Measurements from ENCODE around the gene ADGRD1.

The ADGRD1 gene

DNA sequence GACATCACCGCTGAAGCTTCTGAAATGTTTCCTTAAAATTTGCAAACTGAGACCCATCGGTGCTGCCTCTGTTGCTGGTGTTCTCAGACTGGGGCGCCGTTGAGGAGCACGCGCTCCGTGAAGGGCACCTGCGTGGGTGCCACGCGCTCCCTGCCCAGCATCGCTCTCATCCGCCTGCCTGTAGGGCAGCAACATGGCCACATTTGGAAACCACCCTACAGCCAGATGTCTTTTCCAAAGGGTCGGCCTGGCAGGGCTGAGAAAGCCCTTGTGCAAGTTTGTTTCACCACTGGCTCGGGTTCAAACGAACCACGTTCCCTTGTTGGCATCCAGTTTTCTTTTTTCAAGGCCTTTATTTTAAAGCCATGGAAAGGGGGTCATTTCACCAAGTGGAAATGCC, 13.9 kb downstream of the ADGRD1 start:
- no peak for DNase-seq

DNA sequence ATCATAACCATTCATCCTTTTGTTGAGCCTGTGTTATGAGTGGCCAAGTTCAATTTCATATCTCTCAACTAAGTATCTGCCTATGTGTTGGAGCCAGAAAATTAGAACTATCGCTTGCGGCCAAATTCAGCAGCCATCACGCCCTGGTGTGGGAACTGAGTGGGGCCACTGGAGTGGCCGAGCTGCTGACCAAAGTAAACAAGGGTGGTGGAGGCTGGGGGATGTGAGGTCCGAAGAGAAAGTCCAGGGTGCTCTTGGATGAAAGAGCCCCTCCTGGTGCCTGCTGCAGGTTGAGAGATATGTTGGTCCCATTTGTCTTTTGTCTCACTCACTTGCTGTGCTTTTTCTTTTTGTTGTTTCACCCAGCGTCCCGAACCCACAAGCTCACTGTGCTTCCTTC, 14.9 kb downstream of the ADGRD1 start:
- DNase-seq: no peak

DNA sequence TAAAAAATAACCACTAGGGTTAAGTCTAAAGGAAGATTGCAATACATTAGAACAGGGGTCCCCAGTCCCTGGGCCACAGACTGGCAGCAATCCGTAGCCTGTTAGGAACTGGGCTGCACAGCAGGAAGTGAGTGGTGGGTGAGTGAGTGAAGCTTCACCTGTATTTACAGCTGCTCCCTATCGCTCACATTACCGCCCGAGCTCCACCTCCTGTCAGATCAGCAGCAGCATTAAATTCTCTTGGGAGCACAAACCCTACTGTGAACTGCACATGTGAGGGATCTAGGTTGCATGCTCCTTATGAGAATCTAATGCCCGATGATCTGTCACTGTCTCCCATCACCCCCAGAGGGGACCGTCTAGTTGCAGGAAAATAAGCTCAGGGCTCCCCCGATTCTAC, 15.5 kb downstream of the ADGRD1 start:
- no peak for DNase-seq

DNA sequence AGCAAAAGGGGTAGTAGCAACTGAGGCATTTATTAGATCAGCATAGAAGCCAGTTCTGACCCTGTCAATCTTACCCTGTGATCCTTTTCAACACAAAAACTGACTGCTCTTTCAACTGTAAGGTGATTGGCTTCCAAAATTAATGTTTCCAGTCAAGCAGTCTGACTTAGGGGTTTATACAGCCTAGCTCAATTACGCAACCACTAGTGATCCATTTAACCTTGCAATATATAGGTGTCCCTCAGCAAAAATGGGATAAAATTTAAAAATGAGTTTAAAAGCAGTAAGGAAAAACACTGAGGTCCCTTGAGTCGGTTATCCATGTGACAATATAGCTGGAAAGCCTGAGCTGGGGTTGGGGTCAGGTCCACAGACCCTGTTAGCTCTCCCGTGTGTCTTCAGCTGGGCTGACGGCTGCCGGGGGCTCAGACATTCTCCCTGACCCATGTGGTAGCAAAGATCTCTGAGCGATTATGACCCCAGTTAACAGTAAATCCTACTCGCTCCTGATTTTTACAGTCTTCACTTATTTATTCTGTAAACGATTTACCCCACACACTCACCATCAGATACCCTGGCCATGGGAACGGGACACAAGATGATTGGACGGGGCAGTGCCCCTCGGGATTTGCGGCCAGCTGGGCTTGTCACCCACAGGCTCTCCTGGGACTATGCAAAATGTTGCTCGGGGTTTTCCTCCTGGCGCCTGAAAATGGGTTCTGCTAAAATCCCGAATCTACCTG, 16.6 kb downstream of the ADGRD1 start:
- no peak for DNase-seq

DNA sequence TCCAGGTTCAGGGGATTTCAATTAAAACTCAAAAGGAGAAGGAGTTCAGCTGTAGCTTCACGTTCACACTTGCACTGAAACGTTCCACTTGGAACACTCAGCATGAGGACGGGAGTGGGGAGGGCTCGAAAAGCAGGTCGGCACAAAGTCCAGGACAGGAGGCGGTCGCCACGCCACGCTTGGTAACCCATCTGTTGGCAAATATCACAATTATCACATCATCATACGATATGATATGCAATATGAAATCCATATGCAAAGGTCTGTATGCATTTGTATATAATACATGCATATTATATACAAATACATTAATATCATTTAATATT, 17.2 kb downstream of the ADGRD1 start:
- DNase-seq: no peak

DNA sequence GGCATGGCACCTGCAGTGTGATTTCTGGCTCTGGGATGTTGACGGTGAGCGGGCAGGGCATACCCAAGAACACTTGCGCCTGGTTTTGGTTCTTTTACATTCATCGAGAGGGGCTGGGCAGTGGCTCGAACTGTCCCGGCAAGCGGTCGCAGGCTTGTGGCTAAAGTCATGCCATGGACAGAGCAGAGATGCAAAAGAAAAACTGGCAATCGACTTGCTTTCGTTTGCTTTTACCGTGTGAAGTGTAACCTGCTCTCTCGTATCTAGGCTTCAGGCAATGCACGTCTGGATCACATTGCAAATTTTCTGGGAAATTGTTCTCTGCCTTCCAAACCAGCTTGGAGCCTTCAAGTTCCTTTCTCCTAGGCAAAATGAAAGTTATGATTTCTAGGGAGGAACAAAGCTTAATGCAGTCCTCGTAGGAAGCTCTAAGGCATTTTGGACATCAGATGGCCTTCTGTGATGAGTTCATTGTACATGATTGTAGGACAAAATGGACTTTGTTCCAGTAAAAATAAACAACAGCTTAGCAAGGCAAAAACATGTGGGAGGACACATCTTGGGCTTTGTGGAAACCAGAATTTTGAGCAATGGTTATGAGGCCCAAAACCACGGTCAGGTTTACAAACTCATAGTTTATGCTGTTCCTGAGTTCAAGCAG, 18.3 kb downstream of the ADGRD1 start:
- DNase-seq: no peak

DNA sequence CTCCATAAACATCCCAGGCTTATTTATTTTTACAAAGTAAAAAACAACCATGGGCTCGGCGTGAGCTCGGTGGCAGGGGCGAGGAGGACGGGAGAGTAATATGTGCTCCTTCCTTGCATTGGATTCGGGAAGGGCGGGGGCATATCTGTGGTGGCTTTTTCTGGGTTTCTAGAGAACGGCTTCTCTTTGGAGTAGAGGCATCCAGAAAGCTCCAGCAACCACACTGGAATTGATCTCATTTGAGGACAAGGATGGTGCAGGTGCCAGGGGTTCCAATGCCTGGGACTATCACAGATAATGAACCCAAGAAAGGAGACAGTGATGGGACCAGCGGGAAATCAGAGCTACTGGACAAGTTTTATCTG, 18.9 kb downstream of the ADGRD1 start:
- no peak for DNase-seq

DNA sequence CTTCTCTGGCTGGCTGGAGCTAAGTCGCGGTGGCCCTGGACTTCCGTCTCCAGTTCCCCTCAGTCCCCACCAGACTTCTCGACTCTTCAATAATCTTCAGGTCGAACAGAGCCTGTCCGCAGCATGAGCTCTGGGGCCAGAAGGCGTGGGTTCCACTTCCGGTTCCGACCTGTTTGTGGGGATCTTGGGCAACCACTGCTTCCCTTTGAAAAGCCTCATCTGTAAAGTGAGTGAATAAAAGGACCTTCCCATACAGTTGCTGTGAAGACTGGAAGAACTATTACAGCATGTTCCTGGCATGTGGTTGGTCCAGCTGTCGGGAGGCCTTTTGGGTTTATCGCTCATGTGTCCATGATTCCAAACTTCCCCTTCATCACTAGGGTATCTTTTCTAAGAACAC, 19.4 kb downstream of the ADGRD1 start:
- no peak for DNase-seq

DNA sequence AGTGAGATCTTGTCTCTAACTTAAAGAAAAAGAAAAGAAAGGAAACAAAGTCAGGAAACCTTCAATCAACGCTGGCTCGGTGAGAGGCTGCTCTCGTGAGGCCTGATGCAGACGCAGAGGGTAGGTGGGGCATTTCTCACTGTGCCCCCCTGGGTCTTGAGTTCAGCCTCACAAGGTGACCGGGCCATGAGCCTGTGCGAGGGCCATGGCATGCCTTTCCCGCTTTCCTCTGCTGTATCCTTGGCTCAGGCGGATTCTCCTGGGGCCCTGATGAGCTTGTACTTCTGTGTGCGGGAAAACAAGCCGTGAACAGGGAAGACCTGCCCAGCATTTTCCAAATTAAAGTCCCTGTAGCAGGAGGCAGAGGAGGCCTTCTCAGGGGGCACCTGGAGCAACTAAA, 20.2 kb downstream of the ADGRD1 start:
- no peak for DNase-seq

DNA sequence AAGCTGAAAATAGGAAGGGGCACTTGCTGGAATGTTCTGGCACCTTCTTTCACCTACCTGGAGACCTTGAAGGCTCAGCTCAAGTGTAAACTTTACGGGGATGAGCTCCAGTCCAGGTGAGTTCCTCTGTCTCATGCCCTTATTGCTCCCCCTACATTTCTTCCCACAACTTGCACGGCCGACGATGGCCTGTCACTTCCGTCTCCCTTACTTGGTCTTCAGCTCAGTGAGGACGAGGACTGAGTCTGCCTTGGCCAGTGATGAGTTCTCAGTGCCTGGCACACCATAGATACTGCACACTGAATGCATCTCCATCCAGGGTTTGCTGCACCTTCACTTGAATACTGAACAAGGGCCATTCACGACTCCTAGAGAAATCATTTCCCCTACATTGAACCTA, 21.4 kb downstream of the ADGRD1 start:
- DNase-seq: no peak

DNA sequence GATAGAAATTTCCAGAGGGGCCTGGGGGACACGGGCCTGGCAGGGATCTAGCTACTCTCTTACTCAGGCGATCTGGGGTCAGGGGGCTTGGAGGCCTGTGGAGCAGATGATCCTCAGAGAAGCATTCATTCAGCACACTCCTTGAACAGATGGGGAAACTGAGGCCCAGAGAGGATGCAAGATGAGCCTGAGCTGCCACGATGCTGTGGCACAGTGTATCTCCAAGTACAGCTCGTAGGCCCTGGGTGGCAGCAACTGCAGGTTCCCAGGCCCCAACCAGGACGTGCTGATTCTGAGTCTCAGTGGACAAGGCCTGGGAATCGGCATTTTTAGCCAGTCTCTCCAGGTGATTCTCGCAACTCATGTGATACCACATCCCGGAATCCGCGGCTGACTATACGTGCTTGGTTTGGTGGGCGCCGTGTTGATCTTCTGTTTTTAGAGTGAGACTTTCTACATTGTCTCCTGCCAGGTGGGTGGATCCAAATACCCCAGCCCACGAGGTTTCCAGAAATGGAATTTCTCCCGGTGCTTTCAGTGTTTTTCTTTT, 22.5 kb downstream of the ADGRD1 start:
- DNase-seq: no peak

DNA sequence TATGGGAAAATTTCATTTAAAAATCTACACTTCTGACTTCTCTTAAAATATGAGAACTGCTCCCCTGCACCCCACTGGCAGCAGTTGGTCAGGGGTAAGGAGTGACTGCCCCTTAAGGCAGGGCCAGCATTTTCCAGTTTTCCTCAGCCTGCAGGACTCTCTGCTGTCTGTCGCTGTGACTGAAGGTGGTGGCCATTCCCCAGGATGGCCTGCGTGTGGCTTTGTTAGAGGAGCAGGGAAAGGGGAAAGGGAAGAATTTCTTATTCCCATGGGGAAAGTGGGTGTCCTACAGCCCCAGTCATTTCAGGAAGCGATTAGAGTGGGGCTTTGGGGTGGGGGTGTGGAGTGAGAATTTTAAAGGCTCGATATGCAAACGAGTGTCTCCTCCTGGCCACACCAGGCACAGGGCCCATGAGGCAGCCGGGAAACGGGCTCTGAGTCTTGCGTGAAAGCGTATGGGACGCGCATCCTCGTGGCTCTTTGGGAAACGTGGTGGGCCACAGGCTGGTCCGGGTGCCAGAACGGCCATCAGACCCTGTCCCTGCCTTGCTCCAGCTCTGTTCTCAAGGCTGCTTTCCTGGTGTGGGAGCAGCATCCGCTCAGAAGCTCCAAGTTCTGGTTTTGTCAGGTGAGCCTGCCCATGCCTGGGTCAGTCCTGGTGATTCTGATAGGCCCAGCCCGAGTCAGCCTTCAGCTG, 23.5 kb downstream of the ADGRD1 start:
- DNase-seq: no peak

DNA sequence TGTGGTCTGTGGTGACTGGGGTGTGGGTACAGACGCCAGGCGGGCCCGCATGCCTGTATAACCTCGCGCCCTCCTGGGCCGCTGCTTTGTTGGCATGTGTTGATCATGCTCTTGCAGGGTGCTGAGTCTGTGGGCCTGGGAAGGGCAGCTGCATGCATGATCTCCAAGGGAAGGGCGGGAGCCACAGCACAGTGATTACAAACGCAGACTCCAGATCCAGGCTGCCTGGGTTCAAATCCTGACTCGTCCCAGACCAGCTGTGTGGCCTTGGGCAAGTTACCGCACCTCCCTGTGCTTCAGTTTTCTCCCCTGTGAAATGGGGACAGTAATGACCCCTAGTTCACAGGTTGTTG, 24.0 kb downstream of the ADGRD1 start:
- no peak for DNase-seq

DNA sequence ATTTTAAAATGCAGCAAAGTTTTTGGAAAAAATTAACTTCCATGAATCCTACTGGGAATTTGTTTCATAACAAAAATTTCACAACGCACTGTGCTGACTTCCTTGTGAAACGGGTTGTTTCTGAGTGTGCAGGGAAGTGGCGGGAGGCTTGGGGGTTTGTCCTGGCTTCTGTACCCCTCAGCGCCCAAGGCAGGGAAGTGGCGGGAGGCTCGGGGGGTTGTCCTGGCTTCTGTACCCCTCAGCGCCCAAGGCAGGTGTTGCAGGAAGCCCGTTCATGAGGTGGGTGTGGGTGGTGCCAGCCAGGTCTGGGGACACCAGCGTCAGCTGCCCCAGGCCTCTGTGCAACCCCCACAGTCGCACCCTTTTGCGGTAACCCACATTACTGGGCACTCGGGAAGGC, 25.1 kb downstream of the ADGRD1 start:
- no peak for DNase-seq

DNA sequence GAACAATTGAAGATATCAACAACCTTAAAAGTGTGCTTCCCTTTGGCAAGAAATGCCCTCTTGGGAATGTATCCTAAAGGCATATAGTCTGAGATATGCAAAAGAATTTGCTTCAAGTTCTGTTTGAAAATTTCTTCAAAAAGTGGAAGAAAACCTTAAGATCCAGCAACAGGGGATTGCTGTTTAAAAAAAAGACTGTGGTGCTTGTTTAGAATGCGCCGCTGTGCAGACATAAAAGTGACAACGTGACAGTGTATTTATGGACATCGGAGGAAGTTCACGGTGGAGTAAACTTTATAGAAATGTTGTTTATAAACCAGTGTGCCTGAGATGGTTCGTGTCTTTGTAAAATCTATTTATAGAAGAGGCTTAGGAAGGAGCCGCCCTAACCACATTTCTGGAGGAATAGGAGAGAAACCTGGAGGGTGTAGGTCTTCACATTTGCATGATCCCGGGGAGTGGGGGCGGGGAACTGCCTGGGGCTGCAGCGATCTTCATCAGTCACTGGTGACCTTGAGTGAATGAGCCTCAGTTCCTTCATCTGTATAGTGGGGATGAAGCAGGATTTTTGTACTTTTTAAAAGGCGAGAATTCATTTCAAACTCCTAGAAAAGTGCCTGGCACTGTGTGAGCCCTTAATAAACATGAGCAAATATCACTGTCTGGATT, 27.5 kb downstream of the ADGRD1 start:
- DNase-seq: no peak

DNA sequence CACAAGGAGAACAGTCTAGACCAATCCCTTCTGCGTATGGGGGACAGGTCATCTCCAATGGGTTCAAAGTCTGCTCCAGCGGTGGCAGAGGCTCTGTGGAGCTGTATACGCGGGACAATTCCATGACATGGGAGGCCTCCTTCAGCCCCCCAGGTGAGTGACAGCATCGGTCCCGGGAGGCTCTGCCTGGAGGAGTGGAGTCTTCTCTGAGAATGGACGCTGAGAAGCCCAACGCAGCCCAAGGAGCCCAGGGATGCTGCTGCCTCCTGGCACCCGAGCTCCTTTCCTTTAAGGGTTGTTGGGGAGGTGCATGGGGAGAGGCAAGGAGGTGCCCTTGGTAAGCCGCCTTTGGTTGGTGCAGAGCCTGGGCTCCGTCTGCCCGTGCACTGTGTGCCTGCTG, 28.2 kb downstream of the ADGRD1 start:
- DNase-seq: no peak

DNA sequence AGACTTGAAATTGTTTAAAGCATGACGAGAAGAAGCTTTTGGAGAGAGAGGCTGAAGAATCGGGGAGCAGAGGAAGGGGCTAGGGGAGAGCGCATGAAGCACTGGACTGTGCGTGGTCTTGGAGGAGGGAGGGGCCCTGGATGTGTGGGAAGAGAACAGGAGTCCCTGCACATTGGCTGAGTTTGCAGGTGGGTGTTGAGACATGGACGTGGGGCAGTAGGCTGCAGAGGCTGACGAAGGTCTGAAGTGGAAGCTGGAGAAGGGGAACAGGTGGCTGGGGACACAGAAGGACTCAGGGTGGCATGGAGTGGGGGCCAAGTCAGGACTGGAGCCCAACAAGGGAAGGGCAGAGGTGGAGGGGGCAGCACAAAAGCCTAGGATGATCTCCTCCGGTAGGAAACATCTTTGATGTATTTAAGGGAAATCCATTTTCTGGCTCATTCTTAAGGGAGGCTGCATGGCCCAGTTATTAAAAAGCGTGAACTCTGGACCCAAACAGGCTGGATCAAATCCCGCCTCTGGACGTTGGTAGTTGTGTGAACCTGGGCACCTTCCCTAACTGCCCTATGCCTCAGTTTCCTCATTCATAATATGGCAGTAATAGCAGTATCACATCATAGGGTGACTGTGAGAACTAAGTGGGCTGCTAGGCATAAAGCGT, 29.0 kb downstream of the ADGRD1 start:
- no peak for DNase-seq

DNA sequence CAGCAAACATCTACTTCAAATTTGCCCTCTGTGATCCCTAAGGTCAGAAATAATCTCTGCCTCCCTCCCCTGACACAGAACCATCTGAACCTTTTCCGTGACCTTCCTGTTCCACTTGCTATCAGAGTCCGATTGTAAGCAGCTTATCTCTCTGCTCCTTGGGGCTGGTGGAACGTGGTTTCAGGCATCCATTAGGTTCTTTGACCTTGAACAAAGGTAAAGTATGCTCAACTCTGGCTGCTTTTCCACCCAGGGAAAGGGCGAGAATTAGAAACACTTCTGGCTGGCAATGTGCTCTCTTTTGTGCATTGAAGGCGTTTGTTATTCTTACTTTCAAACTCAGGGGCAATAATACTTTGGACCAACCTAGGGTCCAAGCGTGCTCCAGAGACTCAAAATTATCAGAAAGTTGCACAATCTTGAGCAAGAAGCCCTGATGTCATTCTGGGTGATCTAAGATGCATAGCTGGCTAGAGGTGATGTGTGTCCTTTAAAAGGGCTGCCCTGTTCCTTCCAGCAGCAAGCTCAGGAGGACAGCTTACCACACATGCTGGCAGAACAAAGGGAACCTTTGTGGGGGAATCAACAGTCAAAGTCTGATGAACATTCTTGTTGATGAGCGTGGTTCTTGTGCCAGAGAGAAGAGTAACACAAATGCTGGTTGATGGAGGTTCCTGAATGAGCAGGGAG, 29.8 kb downstream of the ADGRD1 start:
- DNase-seq: no peak

DNA sequence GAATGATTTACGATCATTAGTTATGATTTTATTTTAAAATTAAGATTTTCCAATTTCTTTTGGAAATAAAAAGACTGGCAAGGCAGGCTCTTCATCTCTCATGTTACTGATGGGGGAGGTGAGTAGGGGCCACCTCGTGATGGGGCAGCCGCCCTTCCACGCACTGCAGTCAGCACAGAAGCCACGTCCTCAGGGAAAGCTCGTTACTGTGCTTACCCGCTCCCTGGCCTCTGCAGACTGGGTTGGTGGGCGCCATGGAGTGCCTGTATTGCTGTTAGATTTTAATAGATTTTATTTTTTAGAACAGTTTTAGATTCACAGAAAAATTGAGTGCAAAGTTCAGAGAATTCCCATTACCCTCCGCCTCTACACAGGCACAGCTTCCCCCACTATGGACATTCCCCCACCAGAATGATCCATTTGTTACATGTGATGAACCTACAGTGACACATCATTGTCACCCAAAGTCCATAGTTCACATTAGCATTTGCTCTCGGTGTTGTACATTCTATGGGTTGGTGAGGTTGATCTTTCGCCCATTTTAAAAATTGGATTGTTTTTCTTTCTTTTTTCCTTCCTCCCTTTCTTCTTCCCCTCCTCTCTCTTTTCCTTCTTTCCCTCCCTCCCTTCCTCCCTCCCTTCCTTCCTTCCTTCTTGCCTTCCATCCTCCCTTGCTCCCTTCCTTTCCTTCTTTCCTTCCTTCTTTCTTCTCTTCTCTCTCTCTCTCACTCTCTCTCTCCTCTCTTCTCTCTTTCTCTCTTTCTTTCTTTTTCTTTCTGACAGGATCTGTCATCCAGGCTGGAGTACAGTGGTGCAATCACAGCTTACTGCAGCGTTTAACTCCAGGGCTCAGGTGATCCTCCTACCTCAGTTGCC, 30.7 kb downstream of the ADGRD1 start:
- DNase-seq: no peak

DNA sequence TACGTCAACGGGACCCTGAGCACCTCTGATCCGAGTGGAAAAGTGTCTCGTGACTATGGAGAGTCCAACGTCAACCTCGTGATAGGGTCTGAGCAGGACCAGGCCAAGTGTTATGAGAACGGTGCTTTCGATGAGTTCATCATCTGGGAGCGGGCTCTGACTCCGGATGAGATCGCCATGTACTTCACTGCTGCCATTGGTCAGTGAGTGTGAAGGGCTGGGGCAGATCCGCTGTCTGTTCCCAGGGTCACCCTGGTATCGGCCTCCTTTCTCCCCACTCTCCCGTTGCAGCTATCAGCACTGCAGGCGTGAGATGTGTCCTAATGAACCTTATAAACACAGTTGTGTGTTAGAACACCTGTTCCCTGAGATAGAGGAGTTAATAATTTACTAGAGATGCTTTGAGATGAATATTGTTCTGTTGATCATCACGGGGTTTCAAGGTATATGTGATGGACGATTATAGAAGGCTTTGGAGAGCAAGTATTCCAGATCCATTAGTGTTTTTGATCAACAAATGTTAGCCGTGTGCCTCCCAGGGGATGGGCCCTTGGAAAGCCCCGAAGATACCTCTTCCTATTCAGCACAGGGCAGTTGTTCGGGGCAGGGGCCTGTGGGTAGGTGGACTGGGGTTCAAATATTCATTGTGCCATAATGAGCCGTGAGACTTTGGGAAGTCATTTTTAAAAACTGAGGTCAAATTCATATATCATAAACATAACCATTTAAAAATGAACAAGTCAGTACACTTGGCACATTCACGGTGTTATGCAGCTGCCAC, 33.6 kb downstream of the ADGRD1 start:
- no peak for DNase-seq

DNA sequence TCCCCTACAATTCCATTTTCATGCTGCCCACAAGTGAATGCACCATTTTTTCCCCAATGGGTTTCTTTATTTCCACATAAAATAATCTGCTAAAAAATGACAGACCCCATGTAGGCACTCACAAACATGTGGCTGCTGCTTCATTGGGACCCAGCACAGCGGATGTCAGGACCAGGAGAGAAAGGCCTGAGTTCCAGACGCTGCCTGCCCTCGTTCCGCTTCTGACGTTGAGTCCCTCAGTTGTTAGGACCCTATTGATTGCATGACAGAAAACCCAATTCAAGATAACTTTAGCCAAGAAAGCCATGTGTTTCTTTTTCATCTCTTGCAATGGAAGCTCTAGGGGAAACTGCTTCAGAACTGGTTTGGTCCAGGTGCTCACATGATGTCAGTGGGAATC, 34.6 kb downstream of the ADGRD1 start:
- DNase-seq: no peak
